Parathyroid adenoma (tissue), 2 donors: Measurements from ENCODE around the gene QSOX2.

ENCODE experiments used
- H2AFZ ChIP-seq: fragments of 300-600 bp; sonication (generic); one replicate; pipeline ENCODE4 v1.7.0; 2017; ENCODE audit warnings: antibody characterized with exemption, mild to moderate bottlenecking
- H3K27ac ChIP-seq: fragments of 300-600 bp; sonication (generic); one replicate; pipeline ENCODE4 v1.7.0; 2017
- H3K27me3 ChIP-seq: fragments of 300-600 bp; sonication (generic); one replicate; pipeline ENCODE4 v1.7.0; 2017; ENCODE audit warnings: low read length; ENCODE audit not compliant: control insufficient read depth, insufficient read depth
- H3K36me3 ChIP-seq: fragments of 300-600 bp; sonication (generic); one replicate; pipeline ENCODE4 v1.7.0; 2017; ENCODE audit warnings: low read length; ENCODE audit not compliant: control insufficient read depth, insufficient read depth
- H3K4me1 ChIP-seq: fragments of 300-600 bp; sonication (generic); one replicate; pipeline ENCODE4 v1.7.0; 2017; ENCODE audit warnings: control low read depth
- H3K4me2 ChIP-seq: fragments of 300-600 bp; sonication (generic); one replicate; pipeline ENCODE4 v1.7.0; 2017; ENCODE audit warnings: low read length
- H3K4me3 ChIP-seq: fragments of 300-600 bp; sonication (generic); one replicate; pipeline ENCODE4 v1.7.0; 2017; ENCODE audit warnings: low read depth, low read length
- H3K79me2 ChIP-seq: fragments of 300-600 bp; sonication (generic); one replicate; pipeline ENCODE4 v1.7.0; 2017; ENCODE audit warnings: control low read depth
- H3K9ac ChIP-seq: fragments of 300-600 bp; sonication (generic); one replicate; pipeline ENCODE4 v1.7.0; 2017; ENCODE audit warnings: mild to moderate bottlenecking
- H3K9me3 ChIP-seq: fragments of 300-600 bp; sonication (generic); one replicate; pipeline ENCODE4 v1.7.0; 2017; ENCODE audit warnings: low read length; ENCODE audit not compliant: control insufficient read depth
- CTCF ChIP-seq: fragments of 300-600 bp; sonication (generic); IDR thresholded peaks from one replicate; pipeline ENCODE4 v1.7.0; 2017; ENCODE audit warnings: antibody characterized with exemption, mild to moderate bottlenecking
- donor health status: primary hyperparathyroidism.

Gene QSOX2

GRCh38 chr9:136218271-136218670 is 27.3 kb downstream of the QSOX2 start:
- Histone ChIP-seq H3K4me3 (no peak overlapping the region), H3K4me2 (no peak overlapping the region), H3K4me1 (no peaks in the 10 kb centered on the region), H3K79me2 (no peaks in the 10 kb centered on the region), H3K27me3 (no peaks in the 10 kb centered on the region), H2AFZ (no peak overlapping the region), H3K9me3 (no peaks in the 10 kb centered on the region), H3K36me3 (no peaks in the 10 kb centered on the region), H3K9ac (no peak overlapping the region), H3K27ac (no peak overlapping the region)
- no peak for TF ChIP-seq CTCF

- Histone ChIP-seq H3K9me3 (no peaks in the 10 kb centered on the region), H3K4me3 (no peak overlapping the region), H3K9ac (no peak overlapping the region), H3K36me3 (no peaks in the 10 kb centered on the region), H3K4me1 (no peaks in the 10 kb centered on the region), H3K27me3 (no peaks in the 10 kb centered on the region), H3K4me2 (no peak overlapping the region), H2AFZ (no peak overlapping the region), H3K27ac (no peak overlapping the region), H3K79me2 (no peaks in the 10 kb centered on the region)
- no peak for TF ChIP-seq CTCF
Observed at GRCh38 chr9:136216541-136217244, 28.9 kb downstream of the QSOX2 start.

- H3K4me2 ChIP-seq = no peak overlapping the region
Observed at GRCh38 chr9:136213733-136214132, 31.9 kb downstream of the QSOX2 start.

GRCh38 chr9:136212345-136212950 is 33.2 kb downstream of the QSOX2 start:
- Histone ChIP-seq H3K4me2 (no peak overlapping the region), H3K9ac (no peak overlapping the region), H3K79me2 (no peaks in the 10 kb centered on the region), H2AFZ (no peak overlapping the region), H3K4me1 (no peaks in the 10 kb centered on the region), H3K9me3 (no peaks in the 10 kb centered on the region), H3K27ac (no peak overlapping the region), H3K36me3 (no peaks in the 10 kb centered on the region), H3K27me3 (no peaks in the 10 kb centered on the region), H3K4me3 (no peak overlapping the region)
- TF ChIP-seq CTCF = no peak

More at GRCh38 chr9:136213733-136214132, 31.9 kb downstream of the QSOX2 start:
- no peaks in the 10 kb centered on the region for H3K79me2 ChIP-seq
- no peaks in the 10 kb centered on the region for H3K9me3 ChIP-seq
- H3K4me1 ChIP-seq = no peaks in the 10 kb centered on the region
- no peaks in the 10 kb centered on the region for H3K27me3 ChIP-seq
- no peak overlapping the region for H3K9ac ChIP-seq
- no peaks in the 10 kb centered on the region for H3K36me3 ChIP-seq
- H3K27ac ChIP-seq = no peak overlapping the region
- H2AFZ ChIP-seq = no peak overlapping the region
- no peak for TF ChIP-seq CTCF
- no peak overlapping the region for H3K4me3 ChIP-seq
